Spleen (tissue), 11 donors: ENCODE results near the gene MOXD1. TPM values are rescaled to one million over a fixed set of nuclear protein-coding genes. Genes with fewer than 3 reads are reported as not detected.

Source experiments
- DNase-seq: peaks from one replicate; pipeline ENCODE4 v3.0.0-alpha.2; 2020
- H3K27ac ChIP-seq, 8 donors: fragments of 200-600 bp; sonication (generic) in 7 of 8; 1 replicate in 4 of 8; 2 replicates in 4 of 8; pipeline versions ENCODE4 v1.5.0 to v1.8.0; 2016 to 2021; ENCODE audit warnings: inconsistent platforms in 4 of 8, mild to moderate bottlenecking in 4 of 8, moderate library complexity in 1 of 8
- H3K27me3 ChIP-seq, 7 donors: fragments of 200-600 bp; sonication (generic) in 6 of 7; replicated peaks in 1 of 7; 1 replicate in 4 of 7; 2 replicates in 3 of 7; pipeline versions ENCODE4 v1.5.0 to v1.8.0; 2016 to 2021; ENCODE audit warnings: inconsistent platforms in 3 of 7, mild to moderate bottlenecking in 1 of 7
- H3K36me3 ChIP-seq, 6 donors: fragments of 200-600 bp; sonication (generic) in 5 of 6; 1 replicate in 4 of 6; 2 replicates in 2 of 6; pipeline versions ENCODE4 v1.5.0 to v1.8.0; 2016 to 2021; ENCODE audit warnings: inconsistent platforms in 2 of 6
- H3K4me1 ChIP-seq, 6 donors: fragments of 200-600 bp; sonication (generic) in 5 of 6; 1 replicate in 3 of 6; 2 replicates in 3 of 6; pipeline versions ENCODE4 v1.5.0 to v1.8.0; 2016 to 2021; ENCODE audit warnings: inconsistent platforms in 3 of 6
- H3K4me3 ChIP-seq, 8 donors: fragments of 200-600 bp; sonication (generic) in 7 of 8; 1 replicate in 4 of 8; 2 replicates in 4 of 8; pipeline versions ENCODE4 v1.5.0 to v1.8.0; 2016 to 2021; ENCODE audit warnings: inconsistent platforms in 4 of 8, mild to moderate bottlenecking in 4 of 8, moderate library complexity in 2 of 8
- H3K9me3 ChIP-seq, 8 donors: fragments of 200-600 bp; sonication (generic) in 7 of 8; 1 replicate in 4 of 8; 2 replicates in 4 of 8; pipeline versions ENCODE4 v1.5.0 to v1.8.0; 2016 to 2021; ENCODE audit warnings: inconsistent platforms in 4 of 8
- POLR2A ChIP-seq, 3 donors: fragments of 450-650 bp; IDR thresholded peaks; one replicate each; pipeline ENCODE4 v1.5.1; 2017; ENCODE audit warnings: antibody characterized with exemption in 3 of 3, mild to moderate bottlenecking in 1 of 3
- POLR2AphosphoS5 ChIP-seq, 3 donors: sonication (generic); formaldehyde crosslinking; IDR thresholded peaks; one replicate each; pipeline ENCODE4 v1.5.1; 2017; ENCODE audit warnings: antibody characterized with exemption in 3 of 3
- WGBS, 5 donors: extraction: QIAGEN DNeasy Blood & Tissue Kit in 3 of 5; methylation state at CpG; one replicate each; pipeline versions ENCODE4 v1.1.5 to v1.1.7; 2013 to 2018; 5-methylcytosine and 5-hydroxymethylcytosine counted together
- intact Hi-C: fragments of 100-400 bp; cut with DNase I; formaldehyde crosslinking; loops from one replicate; pipeline ENCODE4 v1.15.0; 2023; ENCODE audit warnings: low total_unique reads
- polyA plus RNA-seq, 3 donors: library from polyadenylated mRNA; stranded (reverse); fragments of 200-250 nt; gene quantifications; one replicate each; pipeline ENCODE4 v1.2.1, GENCODE V29; 2013
- total RNA-seq, 7 donors: library from RNA; depleted of rRNA in 3 of 7; stranded (reverse); fragments of >200 nt in 3 of 7; fragmentation: NEBNext Ultra II Directional in 4 of 7; extraction: Animal tissue kit (Norgen Biotek cat#: 25700) in 4 of 7; gene quantifications; one replicate each; pipeline versions ENCODE4 v1.1.0 to v1.2.1, GENCODE V29; 2016 to 2021
- TF ChIP-seq, protein P1 (sequence below), 11 experiments: fragments of 200-600 bp in 7 of 11; fragments of 450-650 bp in 4 of 11; sonication (generic) in 4 of 11; IDR thresholded peaks in 8 of 11; conservative IDR thresholded peaks in 3 of 11; 1 replicate in 7 of 11; 2 replicates in 4 of 11; pipeline versions ENCODE4 v1.4.0 to v1.8.0; 2016 to 2021; ENCODE audit warnings: antibody characterized with exemption in 11 of 11, inconsistent platforms in 4 of 11, mild to moderate bottlenecking in 1 of 11
- donor health status: healthy with polysubstance abuse.
- donor health status: DM: no; HTN: no; CAD: no; lungs with moderate emphysema.
- donor health status: DM: no; HTN: no; CAD: no.
- donor health status: Bipolar disorder and iron deficiency.
- donor health status: healthy.
- donor health status: DM: no; HTN: no; CAD: no.
- donor health status: DM: yes; HTN: yes; CAD: no.

MOXD1 gene
- total and polyA plus RNA-seq, 10 donors: 2.9 to 10.2 (median 6.1) TPM

DNA sequence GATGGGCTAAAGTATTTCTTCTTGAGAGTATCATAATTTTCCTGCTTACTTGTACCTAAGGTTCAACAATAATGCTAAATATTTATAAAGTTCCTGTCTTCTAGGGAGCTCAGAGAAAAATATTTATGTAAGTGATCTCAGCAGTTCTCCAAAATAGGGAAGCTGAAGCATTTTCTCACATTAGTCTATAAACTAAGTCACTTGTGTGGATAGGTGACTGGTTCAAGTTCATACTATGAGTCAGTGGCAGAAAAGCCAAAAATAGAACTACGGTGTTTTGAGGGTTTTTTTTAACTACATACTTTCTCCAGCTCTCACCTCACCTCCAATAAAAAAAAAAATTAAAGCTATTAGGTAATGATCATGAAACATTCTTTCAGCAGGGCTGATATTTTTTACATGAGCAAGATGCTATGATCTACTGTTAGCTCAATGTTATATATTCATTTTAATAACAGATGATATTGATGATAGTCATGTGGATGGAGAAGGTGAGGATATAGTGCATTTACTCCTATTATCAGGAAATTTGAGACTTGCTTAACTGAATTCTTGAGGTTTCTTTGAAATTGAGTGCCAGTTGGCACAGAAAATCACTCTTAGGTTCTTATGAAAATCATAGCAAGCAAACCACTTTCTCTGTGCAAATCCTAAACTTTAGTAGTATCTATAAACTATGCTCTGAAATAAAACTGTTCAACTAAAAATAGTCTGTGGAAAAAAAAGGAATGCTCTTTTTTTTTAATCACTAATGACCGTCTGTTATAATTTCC lies 4.1 kb upstream of the MOXD1 start:
- peaks cover 0 to 18% (median 12%) of the 10 kb centered on the region in 6 donors for H3K4me1 ChIP-seq
- H3K4me3 ChIP-seq: no peak overlapping the region
- no peak for TF ChIP-seq POLR2A (IDR thresholded peaks at IDR 0.05)
- TF ChIP-seq, protein P1, sequence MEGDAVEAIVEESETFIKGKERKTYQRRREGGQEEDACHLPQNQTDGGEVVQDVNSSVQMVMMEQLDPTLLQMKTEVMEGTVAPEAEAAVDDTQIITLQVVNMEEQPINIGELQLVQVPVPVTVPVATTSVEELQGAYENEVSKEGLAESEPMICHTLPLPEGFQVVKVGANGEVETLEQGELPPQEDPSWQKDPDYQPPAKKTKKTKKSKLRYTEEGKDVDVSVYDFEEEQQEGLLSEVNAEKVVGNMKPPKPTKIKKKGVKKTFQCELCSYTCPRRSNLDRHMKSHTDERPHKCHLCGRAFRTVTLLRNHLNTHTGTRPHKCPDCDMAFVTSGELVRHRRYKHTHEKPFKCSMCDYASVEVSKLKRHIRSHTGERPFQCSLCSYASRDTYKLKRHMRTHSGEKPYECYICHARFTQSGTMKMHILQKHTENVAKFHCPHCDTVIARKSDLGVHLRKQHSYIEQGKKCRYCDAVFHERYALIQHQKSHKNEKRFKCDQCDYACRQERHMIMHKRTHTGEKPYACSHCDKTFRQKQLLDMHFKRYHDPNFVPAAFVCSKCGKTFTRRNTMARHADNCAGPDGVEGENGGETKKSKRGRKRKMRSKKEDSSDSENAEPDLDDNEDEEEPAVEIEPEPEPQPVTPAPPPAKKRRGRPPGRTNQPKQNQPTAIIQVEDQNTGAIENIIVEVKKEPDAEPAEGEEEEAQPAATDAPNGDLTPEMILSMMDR (IDR thresholded peaks at IDR 0.05 in 8 of 11, conservative IDR thresholded peaks at IDR 0.05 in 3 of 11): no peak
- TF ChIP-seq POLR2AphosphoS5 (IDR thresholded peaks at IDR 0.05): no peak
- H3K27ac ChIP-seq: no peak overlapping the region
- peaks cover 0 to 38% (median 19%) of the 10 kb centered on the region in 7 donors for H3K27me3 ChIP-seq
- no peak for DNase-seq
- WGBS, 5 donors: 52 to 60% (median 57%) methylated on average over 2 of the region's 2 CpGs
- H3K36me3 ChIP-seq: no peaks in the 10 kb centered on the region
- intact Hi-C loops: no loop called here
- H3K9me3 ChIP-seq: no peaks in the 10 kb centered on the region

DNA sequence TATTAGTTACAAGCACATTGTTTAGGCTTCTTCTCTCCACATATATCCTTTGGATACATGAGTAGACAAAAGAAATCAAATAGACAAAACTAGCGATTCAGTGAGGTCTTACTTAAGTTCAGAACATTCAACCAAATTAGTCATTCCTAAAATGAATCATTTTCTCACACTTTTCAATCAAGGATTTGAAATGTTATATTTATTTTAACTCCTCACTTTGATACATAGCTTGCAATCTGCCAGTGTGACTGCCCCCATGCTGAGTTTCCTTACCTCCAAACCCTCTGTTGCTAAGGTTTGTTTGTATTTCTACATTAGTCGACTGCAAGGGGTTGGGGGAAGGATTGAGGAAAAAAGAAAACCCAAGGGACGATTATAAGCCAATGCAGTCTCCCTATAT lies 3.5 kb upstream of the MOXD1 start:
- intact Hi-C loops: no loop called here
- 38 to 60% (median 48%) methylated on average over 3 of the region's 3 CpGs for WGBS, 5 donors
- Histone ChIP-seq H3K27ac (no peak overlapping the region), H3K4me3 (no peak overlapping the region), H3K4me1 (peaks cover 0 to 21% (median 12%) of the 10 kb centered on the region in 6 donors), H3K27me3 (peaks cover 0 to 44% (median 25%) of the 10 kb centered on the region in 7 donors), H3K9me3 (no peaks in the 10 kb centered on the region), H3K36me3 (no peaks in the 10 kb centered on the region)
- TF ChIP-seq POLR2A (IDR thresholded peaks at IDR 0.05) (no peak), POLR2AphosphoS5 (IDR thresholded peaks at IDR 0.05) (no peak)
- TF ChIP-seq, protein P1 (IDR thresholded peaks at IDR 0.05 in 8 of 11, conservative IDR thresholded peaks at IDR 0.05 in 3 of 11): no peak
- no peak for DNase-seq

GRCh38 chr6:132404330-132404729 lies 3.1 kb upstream of the MOXD1 start:
- H3K36me3 ChIP-seq: no peaks in the 10 kb centered on the region
- no peaks in the 10 kb centered on the region for H3K9me3 ChIP-seq
- H3K27me3 ChIP-seq: peaks cover 0 to 45% (median 26%) of the 10 kb centered on the region in 7 donors
- intact Hi-C loops: no loop called here
- H3K27ac ChIP-seq: no peak overlapping the region
- no peak overlapping the region for H3K4me3 ChIP-seq
- TF ChIP-seq, protein P1 (IDR thresholded peaks at IDR 0.05 in 8 of 11, conservative IDR thresholded peaks at IDR 0.05 in 3 of 11): no peak
- TF ChIP-seq POLR2A (IDR thresholded peaks at IDR 0.05) (no peak), POLR2AphosphoS5 (IDR thresholded peaks at IDR 0.05) (no peak)
- H3K4me1 ChIP-seq: peaks cover 0 to 21% (median 12%) of the 10 kb centered on the region in 6 donors
- WGBS, 5 donors: 64 to 85% (median 69%) methylated on average over 2 of the region's 2 CpGs
- DNase-seq: no peak

DNA sequence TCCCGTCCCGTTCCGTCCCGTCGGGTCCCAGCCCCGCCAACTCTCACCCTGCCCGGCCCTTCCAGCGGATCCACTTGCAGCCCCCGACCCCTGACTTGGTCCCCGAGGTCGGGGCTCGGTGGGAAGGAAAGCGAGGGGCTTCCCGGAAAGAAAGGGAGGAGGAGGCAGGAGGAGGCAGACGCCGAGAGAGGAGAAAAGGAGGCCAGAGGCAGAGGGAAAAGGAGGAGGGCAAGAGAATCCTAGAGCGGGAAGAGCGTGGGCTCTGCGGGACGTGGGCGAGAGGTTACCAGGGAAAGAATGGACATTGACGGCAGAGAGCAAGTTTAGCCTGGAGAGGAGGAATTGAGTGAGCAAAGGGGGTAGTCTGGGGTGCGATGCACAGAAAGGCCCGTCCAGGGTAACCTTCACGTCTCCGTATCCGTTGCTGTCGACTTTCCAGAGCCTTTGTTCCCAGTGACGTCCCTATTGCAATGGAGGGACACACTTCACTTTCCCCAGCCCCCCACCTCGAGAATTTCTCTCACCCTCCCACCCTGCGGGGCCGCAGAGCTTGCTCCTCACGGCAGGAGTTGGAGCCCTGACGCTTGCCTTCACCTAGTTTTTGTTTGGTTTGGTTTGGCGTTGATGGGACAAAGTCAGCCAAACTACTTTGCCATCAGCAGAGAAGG lies 477 bp upstream of the MOXD1 start:
- peaks cover 0 to 45% (median 26%) of the 10 kb centered on the region in 7 donors for H3K27me3 ChIP-seq
- peak overlapping the region in 1 of 8 donors; percentile 34 for H3K27ac ChIP-seq
- intact Hi-C loops: no loop called here
- no peaks in the 10 kb centered on the region for H3K9me3 ChIP-seq
- no peak for DNase-seq
- TF ChIP-seq POLR2AphosphoS5 (IDR thresholded peaks at IDR 0.05) (no peak), POLR2A (IDR thresholded peaks at IDR 0.05) (no peak)
- TF ChIP-seq, protein P1 (IDR thresholded peaks at IDR 0.05 in 8 of 11, conservative IDR thresholded peaks at IDR 0.05 in 3 of 11): no peak
- H3K36me3 ChIP-seq: no peaks in the 10 kb centered on the region
- H3K4me3 ChIP-seq: peak overlapping the region; percentile 41 to 85 (median 56)
- H3K4me1 ChIP-seq: peaks cover 0 to 21% (median 12%) of the 10 kb centered on the region in 6 donors
- 11 to 19% (median 15%) methylated on average over 29 to 35 of the region's 35 CpGs for WGBS, 5 donors
